HUES64 (cell line): ENCODE results near the gene MRPL2.
"Not testable (repeated sequence)": the region's sequence is repeated elsewhere in the genome, so short reads cannot be mapped to it uniquely, and the experiment has no call there.

Source experiments
- H3K27ac ChIP-seq: 2 replicates; pipeline ENCODE4 v1.7.0; 2013; ENCODE audit warnings: low read depth, low read length, inconsistent platforms
- H3K27me3 ChIP-seq: 2 replicates; pipeline ENCODE4 v1.6.1; 2013; ENCODE audit warnings: mild to moderate bottlenecking, low read length; ENCODE audit not compliant: insufficient read depth
- H3K36me3 ChIP-seq: 2 replicates; pipeline ENCODE4 v1.6.1; 2013; ENCODE audit warnings: mild to moderate bottlenecking, low read length; ENCODE audit not compliant: insufficient read depth
- H3K4me1 ChIP-seq: 2 replicates; pipeline ENCODE4 v1.6.1; 2013; ENCODE audit warnings: mild to moderate bottlenecking, low read length, moderate library complexity; ENCODE audit not compliant: insufficient read depth
- H3K4me3 ChIP-seq: 2 replicates; pipeline ENCODE4 v1.5.1; 2013; ENCODE audit warnings: mild to moderate bottlenecking, low read length, moderate library complexity
- H3K9ac ChIP-seq: 2 replicates; pipeline ENCODE4 v1.6.1; 2013; ENCODE audit warnings: mild to moderate bottlenecking, low read depth, low read length
- H3K9me3 ChIP-seq: 2 replicates; pipeline ENCODE4 v1.6.1; 2013; ENCODE audit warnings: low read depth, low read length; ENCODE audit not compliant: insufficient read depth
- WGBS: fragments of 150-250, 120-280 bp; methylation state at CpG from one replicate; pipeline ENCODE4 v1.1.7; 2013; ENCODE audit warnings: missing lambda C conversion rate; 5-methylcytosine and 5-hydroxymethylcytosine counted together

MRPL2 gene

DNA sequence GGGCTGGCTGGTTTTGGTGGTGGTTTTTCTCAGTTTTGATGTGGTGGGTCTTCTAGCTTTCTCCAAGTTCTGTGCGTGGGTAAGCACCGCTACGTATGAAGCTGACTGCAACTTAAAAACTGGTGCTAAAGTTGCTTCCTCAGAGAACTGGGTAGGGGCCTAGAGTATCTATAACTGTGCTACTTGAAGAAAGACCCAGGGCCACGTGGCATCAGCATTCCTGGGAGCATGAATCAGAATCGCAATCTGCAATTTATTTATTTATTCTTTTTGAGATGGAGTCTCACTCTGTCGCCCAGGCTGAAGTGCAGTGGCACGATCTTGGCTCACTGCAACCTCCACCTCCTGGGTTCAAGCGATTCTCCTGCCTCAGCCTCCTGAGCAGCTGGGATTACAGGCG is 22.7 kb upstream of the MRPL2 start:
- not testable (repeated sequence) for H3K9ac ChIP-seq, H3K27ac ChIP-seq, H3K9me3 ChIP-seq, H3K27me3 ChIP-seq, H3K4me3 ChIP-seq, H3K36me3 ChIP-seq
- 98% methylated on average over 9 of the region's 9 CpGs for WGBS
- H3K4me1 ChIP-seq, result peaks cover 24% of the 10 kb centered on the region

- H3K27ac ChIP-seq, result no peak overlapping the region
- no peak overlapping the region for H3K9ac ChIP-seq
- no peaks in the 10 kb centered on the region for H3K27me3 ChIP-seq
- H3K9me3 ChIP-seq, result no peaks in the 10 kb centered on the region
- 94% methylated on average over 4 of the region's 4 CpGs for WGBS
- no peaks in the 10 kb centered on the region for H3K36me3 ChIP-seq
- H3K4me3 ChIP-seq, result no peak overlapping the region
- H3K4me1 ChIP-seq, result peaks cover 24% of the 10 kb centered on the region
Measured at GRCh38 chr6:43081043-43081442, 21.8 kb upstream of the MRPL2 start.

DNA sequence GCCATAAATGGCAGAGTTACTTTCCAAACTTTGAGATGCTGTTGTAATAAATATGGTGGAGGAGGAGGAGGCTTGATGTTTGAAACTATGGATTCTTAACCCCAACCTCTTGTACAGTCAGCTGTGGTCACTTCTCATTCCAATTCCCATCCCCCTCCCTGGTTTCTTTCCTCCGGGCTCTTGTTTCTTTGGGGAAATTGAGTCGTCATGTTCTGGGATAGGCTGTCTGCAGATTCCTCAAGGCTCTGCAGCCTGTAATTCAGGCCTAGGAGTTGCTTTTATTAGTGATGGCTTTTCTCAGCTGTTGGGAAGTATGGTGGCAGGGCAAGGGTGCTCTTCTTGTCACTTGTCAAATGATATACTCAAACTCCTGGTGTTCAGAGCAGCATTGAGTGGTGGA is 19.5 kb upstream of the MRPL2 start:
- H3K36me3 ChIP-seq, result no peaks in the 10 kb centered on the region
- H3K27ac ChIP-seq, result no peak overlapping the region
- no peaks in the 10 kb centered on the region for H3K27me3 ChIP-seq
- peaks cover 37% of the 10 kb centered on the region for H3K4me1 ChIP-seq
- H3K9ac ChIP-seq, result no peak overlapping the region
- peak overlapping the region; percentile 99 for H3K4me3 ChIP-seq
- no peaks in the 10 kb centered on the region for H3K9me3 ChIP-seq
- WGBS, result 69% methylated on average over 2 of the region's 2 CpGs

DNA sequence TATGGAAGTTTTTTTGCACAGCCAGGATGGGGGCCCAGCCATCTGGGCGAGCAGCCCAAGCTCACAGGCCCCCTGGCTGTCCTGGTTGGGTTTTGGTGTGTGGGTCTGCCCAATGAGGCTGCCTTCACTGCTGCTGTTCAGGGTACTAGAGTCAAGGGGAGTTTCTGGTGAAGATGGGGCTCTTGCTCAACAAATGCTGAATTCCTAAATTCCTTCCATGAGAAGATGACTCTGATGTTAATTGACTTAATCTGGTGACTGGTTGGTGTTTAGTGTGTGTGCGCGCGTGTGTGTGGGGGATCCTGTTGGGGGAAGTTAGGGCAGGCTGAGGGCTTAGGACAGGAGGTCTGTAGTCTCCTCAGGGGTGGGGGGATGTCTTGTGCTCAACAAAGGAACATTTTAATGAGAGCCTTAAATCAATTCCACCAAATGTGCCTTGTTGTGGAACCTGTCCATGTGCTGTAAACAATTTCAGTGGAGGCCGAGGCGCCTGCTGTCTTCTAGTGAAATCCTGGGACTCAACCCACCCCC is 18.8 kb upstream of the MRPL2 start:
- H3K36me3 ChIP-seq, result no peaks in the 10 kb centered on the region; the same call in 1 of the 2 replicates
- peak overlapping the region; percentile 99 for H3K4me3 ChIP-seq
- H3K9me3 ChIP-seq, result no peaks in the 10 kb centered on the region
- peaks cover 30% of the 10 kb centered on the region for H3K4me1 ChIP-seq
- 58% methylated on average over 6 of the region's 6 CpGs for WGBS
- H3K27me3 ChIP-seq, result no peaks in the 10 kb centered on the region
- no peak overlapping the region for H3K27ac ChIP-seq
- no peak overlapping the region for H3K9ac ChIP-seq

GRCh38 chr6:43077333-43077809 is 18.1 kb upstream of the MRPL2 start:
- no peaks in the 10 kb centered on the region for H3K27me3 ChIP-seq
- peaks cover 28% of the 10 kb centered on the region for H3K4me1 ChIP-seq
- no peak overlapping the region; the same call in 1 of the 2 replicates for H3K27ac ChIP-seq
- 8% methylated on average over 8 of the region's 8 CpGs for WGBS
- no peaks in the 10 kb centered on the region for H3K9me3 ChIP-seq
- H3K4me3 ChIP-seq, result peak overlapping the region; percentile 99
- H3K36me3 ChIP-seq, result peaks cover 4% of the 10 kb centered on the region
- peak overlapping the region; percentile 95 for H3K9ac ChIP-seq

DNA sequence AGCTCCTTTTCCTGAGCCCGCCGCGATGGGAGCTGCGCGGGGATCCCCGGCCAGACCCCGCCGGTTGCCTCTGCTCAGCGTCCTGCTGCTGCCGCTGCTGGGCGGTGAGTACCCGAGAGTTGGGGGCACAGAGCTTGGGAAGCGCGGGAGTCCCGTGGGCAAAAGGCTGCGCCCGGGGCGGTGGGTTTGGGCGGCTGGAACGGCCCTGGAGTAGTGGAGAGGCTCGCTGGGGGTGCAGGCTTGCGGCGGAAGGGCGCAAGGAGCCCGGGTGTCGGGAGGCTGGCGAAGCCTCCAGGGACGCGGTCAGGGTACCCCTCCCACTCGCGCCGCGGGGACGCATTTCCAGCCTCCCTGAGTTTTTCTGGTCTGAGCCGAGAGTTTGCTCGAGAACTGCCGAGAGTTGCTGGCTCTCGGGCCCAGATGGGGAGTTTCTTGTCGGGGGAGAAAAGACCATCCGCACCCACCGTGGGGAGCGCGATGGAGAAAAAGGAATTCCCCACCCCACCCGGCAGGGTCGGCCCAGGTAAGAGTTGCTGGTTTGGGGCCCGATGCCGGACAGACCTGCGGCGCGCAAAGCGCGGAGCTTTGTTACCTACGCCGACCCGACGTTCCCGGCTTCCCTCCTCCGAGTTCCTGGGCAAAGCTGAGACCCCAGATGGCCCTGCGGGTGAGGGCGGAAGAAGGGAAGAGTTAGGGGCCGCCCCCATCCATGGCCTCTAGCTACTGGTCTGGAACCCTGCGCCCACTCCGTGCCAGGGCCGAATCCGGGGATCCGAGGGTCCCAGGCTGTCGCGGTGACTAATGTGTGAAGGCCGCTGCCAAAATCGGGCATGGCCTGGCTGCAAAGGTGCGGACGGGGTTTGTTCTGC is 17.5 kb upstream of the MRPL2 start:
- under 1% methylated on average over 72 of the region's 72 CpGs for WGBS
- H3K27me3 ChIP-seq, result no peaks in the 10 kb centered on the region
- peak overlapping the region; percentile 85 for H3K27ac ChIP-seq
- peak overlapping the region; percentile 95 for H3K9ac ChIP-seq
- H3K9me3 ChIP-seq, result no peaks in the 10 kb centered on the region
- H3K36me3 ChIP-seq, result peaks cover 4% of the 10 kb centered on the region
- peak overlapping the region; percentile 99 for H3K4me3 ChIP-seq
- H3K4me1 ChIP-seq, result peaks cover 30% of the 10 kb centered on the region

DNA sequence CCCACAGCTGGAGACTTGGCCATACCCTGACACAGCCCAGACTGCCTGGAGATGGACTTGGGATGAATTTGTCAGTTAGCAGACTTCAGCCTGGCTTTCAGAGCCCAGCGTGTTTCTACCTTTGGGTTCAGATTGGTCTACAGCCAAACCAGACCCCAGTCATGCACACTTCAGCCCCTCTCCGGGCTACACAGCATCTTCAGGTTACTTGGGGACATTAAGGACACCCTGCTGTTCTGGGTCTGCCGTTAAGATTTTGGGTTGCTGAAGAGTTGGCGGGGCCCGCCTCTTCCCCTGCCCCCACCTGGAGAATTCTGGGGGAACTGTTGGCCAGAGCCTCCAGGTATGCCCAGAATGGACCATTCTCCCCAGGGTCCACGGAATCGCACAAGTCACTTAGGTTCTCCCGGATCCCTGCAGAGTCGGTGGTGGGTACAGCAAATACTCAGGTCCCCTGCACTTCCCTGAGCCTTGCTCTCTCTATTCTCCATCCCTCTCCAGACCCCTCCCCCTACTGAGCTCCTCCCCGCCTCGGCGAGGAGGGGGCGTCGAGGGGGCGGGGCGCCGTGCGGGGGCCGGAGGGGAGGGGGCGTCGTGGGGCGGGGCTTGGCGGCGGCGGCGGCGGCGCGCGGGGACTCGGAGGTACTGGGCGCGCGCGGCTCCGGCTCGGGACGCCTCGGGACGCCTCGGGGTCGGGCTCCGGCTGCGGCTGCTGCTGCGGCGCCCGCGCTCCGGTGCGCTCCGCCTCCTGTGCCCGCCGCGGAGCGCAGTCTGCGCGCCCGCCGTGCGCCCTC is 16.6 kb upstream of the MRPL2 start, which contains the start of gene PTK7:
Gene PTK7, plus strand, starts transcription at position 645 of the 794 bp plus-strand sequence. CDS start 175 bp downstream, outside the sequence.
- H3K9ac ChIP-seq, result peak within 1 kb of the TSS; percentile 95
- 1% methylated on average over 53 of the region's 60 CpGs for WGBS
- peaks cover 4% of the 10 kb centered on the region for H3K36me3 ChIP-seq
- no peaks in the 10 kb centered on the region for H3K9me3 ChIP-seq
- H3K27me3 ChIP-seq, result no peaks in the 10 kb centered on the region
- H3K4me3 ChIP-seq, result peak within 1 kb of the TSS; percentile 99
- peak within 1 kb of the TSS; percentile 92 for H3K27ac ChIP-seq
- peaks cover 31% of the 10 kb centered on the region for H3K4me1 ChIP-seq

DNA sequence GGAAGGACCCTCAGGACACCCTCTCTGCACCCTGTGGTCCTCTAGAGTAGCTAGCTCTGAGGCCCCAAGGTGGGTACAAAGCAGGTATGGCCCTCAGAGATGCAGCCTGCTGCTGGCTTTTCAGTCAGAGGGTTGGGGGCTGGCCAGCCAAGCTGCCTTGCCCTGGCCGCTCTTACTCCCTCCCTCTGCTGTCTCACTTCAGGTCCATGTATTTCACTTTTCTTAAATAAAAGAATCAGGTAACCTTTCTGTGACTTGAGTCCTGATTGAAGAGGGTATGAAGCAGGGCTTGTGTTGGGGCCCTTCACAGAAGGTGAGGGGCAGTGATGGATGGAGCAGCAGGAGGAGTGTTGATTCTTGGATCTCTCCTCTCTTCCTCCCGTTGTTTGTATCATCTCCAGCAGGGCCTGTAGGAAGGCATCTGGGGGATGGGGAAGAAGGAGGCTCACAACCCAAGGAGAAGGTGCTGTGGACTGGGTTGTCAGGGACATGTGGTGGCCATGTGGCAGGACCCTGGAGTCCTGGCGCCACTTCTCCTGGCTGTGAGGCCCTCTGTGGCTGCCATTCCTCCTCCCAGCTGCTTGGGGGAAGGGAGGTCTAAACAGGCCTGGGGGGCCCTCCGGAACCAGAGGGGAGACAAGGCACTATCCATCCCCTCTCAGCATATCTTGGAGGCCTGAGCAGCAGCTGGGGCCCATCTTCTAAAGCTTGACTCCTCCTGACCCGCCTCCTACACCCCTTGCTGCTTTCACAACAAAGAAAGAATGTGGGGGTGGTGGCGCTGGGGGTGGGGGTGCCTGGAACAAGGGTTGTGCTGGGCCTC is 15.8 kb upstream of the MRPL2 start:
- Histone ChIP-seq H3K9ac (0 out of 2 replicates have a peak overlapping the region, but pooled peaks have one; percentile 39), H3K4me3 (peak overlapping the region; percentile 67), H3K27ac (peak overlapping the region; percentile 92), H3K27me3 (no peaks in the 10 kb centered on the region), H3K36me3 (peaks cover 4% of the 10 kb centered on the region), H3K9me3 (no peaks in the 10 kb centered on the region), H3K4me1 (peaks cover 31% of the 10 kb centered on the region)
- WGBS, result 53% methylated on average over 6 of the region's 6 CpGs

DNA sequence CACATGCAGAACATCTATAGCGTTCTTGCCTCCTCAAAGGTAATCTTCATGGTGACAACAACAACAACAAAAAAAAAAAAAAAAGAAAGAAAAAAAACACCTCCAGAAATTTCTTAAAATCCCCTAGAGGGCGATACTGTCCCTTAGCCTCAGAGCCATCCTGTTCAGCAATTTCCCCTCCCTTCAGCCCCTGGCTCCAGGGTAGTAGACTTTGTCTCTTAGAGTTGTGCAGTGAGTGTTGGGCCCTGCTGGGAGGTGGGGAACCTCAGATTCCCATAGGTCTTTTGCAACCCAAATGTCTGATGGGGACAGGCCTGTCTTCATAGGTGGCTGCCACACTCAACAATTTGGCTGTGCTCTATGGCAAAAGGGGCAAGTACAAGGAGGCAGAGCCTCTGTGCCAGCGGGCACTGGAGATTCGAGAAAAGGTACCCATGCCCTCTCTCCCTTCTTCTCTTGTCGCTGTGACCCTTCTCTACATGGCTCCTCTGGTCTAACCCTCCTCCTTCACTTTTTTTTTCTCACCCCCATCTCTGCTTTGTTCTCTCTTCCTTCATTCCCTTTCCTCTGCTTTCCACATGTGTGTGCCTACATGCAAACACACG is 10.9 kb upstream of the MRPL2 start:
- no peak overlapping the region for H3K4me3 ChIP-seq
- peaks cover 9% of the 10 kb centered on the region for H3K36me3 ChIP-seq
- H3K9ac ChIP-seq, result no peak overlapping the region
- WGBS, result 65% methylated on average over 5 of the region's 6 CpGs
- peaks cover 9% of the 10 kb centered on the region for H3K4me1 ChIP-seq
- no peaks in the 10 kb centered on the region for H3K27me3 ChIP-seq
- H3K9me3 ChIP-seq, result no peaks in the 10 kb centered on the region
- H3K27ac ChIP-seq, result no peak overlapping the region

DNA sequence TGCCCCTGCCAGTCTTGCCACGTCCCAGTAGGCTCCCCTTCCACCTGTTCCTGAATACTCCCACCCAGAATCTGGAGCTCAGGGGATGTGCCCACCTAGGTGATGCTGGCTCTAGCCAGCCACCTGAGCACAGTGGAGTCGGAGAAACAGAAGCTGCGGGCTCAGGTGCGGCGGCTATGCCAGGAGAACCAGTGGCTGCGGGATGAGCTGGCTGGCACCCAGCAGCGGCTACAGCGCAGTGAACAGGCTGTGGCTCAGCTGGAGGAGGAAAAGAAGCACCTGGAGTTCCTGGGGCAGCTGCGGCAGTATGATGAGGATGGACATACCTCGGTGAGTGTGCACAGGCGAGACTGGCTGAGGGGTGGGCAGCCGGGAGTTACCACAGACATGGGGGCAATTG is 3.6 kb upstream of the MRPL2 start:
- Histone ChIP-seq H3K27me3 (no peaks in the 10 kb centered on the region), H3K4me3 (no peak overlapping the region), H3K36me3 (peaks cover 14% of the 10 kb centered on the region), H3K4me1 (peaks cover 8% of the 10 kb centered on the region; the same call in 1 of the 2 replicates), H3K9me3 (no peaks in the 10 kb centered on the region), H3K9ac (no peak overlapping the region), H3K27ac (no peak overlapping the region)
- 96% methylated on average over 12 of the region's 12 CpGs for WGBS
